Esophagus (tissue), 2 donors: ENCODE results near the gene DLGAP4. TPM values are rescaled to one million over a fixed set of nuclear protein-coding genes. Genes with fewer than 3 reads are reported as not detected.

Experiments
- H3K27ac ChIP-seq, 2 donors: one replicate each; pipeline ENCODE4 v1.5.1; 2013; ENCODE audit warnings: low read depth in 2 of 2, mild to moderate bottlenecking in 2 of 2, inconsistent platforms in 1 of 2, low read length in 1 of 2, moderate library complexity in 1 of 2
- H3K27me3 ChIP-seq, 2 donors: one replicate each; pipeline ENCODE4 v1.6.1; 2013; ENCODE audit warnings: low read length in 2 of 2, control low read depth in 1 of 2, mild to moderate bottlenecking in 1 of 2; ENCODE audit not compliant: insufficient read depth in 2 of 2, control insufficient read depth in 1 of 2
- H3K36me3 ChIP-seq, 2 donors: one replicate each; pipeline ENCODE4 v1.6.1; 2013; ENCODE audit warnings: low read length in 1 of 2; ENCODE audit not compliant: control insufficient read depth in 2 of 2, insufficient read depth in 2 of 2
- H3K4me1 ChIP-seq, 2 donors: one replicate each; pipeline ENCODE4 v1.6.1; 2013; ENCODE audit warnings: low read length in 1 of 2; ENCODE audit not compliant: control insufficient read depth in 2 of 2, insufficient read depth in 2 of 2
- H3K4me3 ChIP-seq, 2 donors: one replicate each; pipeline ENCODE4 v1.5.1; 2013; ENCODE audit warnings: low read length in 2 of 2, mild to moderate bottlenecking in 2 of 2, low read depth in 1 of 2, moderate library complexity in 1 of 2
- H3K9me3 ChIP-seq, 2 donors: one replicate each; pipeline ENCODE4 v1.6.1; 2013; ENCODE audit warnings: mild to moderate bottlenecking in 2 of 2, low read depth in 1 of 2, low read length in 1 of 2, moderate library complexity in 1 of 2; ENCODE audit not compliant: control insufficient read depth in 2 of 2, insufficient read depth in 1 of 2
- WGBS, 2 donors: extraction: QIAGEN DNeasy Blood & Tissue Kit; methylation state at CpG; one replicate each; pipeline ENCODE4 v1.1.7; 2013; 5-methylcytosine and 5-hydroxymethylcytosine counted together
- polyA plus RNA-seq, 2 donors: library from polyadenylated mRNA; stranded (reverse); fragments of 200-250 nt; gene quantifications; one replicate each; pipeline ENCODE4 v1.2.3, GENCODE V29; 2013
- donor health status: healthy with polysubstance abuse.
- donor health status: Bipolar disorder and iron deficiency.

DLGAP4 gene
- polyA plus RNA-seq, 2 donors, result 15.8 to 24.3 TPM

- Histone ChIP-seq H3K27ac (no peak overlapping the region), H3K36me3 (no peaks in the 10 kb centered on the region), H3K9me3 (no peaks in the 10 kb centered on the region), H3K27me3 (no peaks in the 10 kb centered on the region), H3K4me3 (no peak overlapping the region), H3K4me1 (peaks cover 2 to 3% of the 10 kb centered on the region in 2 donors)
- WGBS, 2 donors, result 25 to 28% methylated on average over 9 of the region's 9 CpGs
Measured at GRCh38 chr20:36454698-36455427, 148.7 kb downstream of the DLGAP4 start.

DNA sequence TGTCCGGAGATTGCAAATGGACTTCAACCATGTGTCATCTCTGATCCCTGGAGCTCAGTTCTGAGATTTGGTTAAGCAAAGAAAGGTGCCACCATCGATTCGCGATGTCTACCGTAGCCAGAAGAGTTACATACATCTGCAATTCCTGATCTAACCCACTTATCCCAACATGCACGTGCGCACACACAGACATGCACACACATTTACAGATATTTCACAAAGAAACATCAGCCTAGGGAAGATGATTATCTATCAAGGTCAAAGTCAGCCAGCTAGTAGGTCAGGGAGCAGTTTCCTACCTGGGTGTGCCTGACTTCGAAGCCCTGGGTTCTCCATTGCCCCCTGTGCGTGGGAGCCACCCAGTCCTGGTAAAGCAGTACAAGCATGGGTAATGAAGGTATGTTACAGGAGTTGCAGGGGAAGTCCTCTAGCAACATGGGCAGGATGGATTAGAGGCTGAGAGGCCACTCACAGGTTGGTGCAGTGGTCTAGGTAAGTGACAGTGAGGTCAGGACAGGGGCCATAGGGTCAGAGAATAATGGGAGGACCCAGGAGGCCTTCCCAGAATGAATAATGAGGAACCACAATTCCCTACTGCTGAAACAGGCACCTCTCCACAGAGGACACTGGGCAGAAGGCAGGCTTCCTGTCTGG lies 150.0 kb downstream of the DLGAP4 start:
- H3K4me3 ChIP-seq, result no peak overlapping the region
- H3K27me3 ChIP-seq, result no peaks in the 10 kb centered on the region
- WGBS, 2 donors, result 83 to 86% methylated on average over 9 of the region's 9 CpGs
- H3K36me3 ChIP-seq, result no peaks in the 10 kb centered on the region
- peaks cover 3 to 5% of the 10 kb centered on the region in 2 donors for H3K4me1 ChIP-seq
- no peak overlapping the region for H3K27ac ChIP-seq
- H3K9me3 ChIP-seq, result no peaks in the 10 kb centered on the region

DNA sequence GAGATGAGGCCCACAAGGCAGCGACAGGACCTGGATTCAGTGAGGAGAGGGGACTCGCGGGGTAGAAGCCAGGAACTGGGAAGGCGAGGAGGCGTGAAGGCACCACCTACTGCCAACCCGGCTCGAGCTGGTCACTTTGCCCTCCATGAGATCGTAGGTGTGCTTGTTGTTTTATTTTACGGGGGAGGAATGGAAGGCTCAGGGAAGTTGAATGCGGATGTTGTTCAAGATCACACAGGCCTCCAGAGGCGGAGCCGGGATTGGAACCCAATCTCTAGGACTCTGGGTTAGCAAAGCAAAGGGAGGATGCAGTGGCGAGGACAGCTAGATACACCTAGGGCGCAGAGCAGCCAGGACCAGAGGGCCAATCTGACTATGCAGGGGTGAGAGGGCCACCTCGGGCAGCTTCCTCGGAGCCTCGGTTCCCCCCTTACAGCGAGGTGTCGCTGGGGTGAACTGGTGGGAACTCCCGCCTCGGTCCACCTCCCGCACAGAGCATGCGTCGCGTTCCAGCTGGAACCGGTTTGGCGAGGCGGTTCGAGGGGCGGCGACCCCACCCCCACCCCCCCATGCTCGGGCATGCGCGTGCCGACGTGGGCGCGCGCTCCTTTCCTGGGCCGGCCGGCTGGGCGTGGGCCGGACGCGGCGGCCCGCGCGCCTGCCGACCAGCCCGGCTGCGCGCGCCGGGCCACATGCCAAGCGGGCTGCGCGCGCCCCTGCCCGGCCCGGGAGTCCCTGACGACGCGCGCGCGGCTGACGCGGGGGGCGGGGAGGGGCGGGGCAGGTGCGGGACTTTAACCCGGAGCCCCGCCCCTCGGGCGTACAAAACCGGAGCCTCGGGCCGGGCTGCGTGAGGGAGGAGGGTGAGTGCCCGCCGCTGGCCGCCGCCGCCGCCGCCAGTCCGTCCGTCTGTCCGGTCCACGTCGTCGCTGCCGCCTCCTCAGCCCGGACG lies 154.8 kb downstream of the DLGAP4 start:
- H3K9me3 ChIP-seq, result no peaks in the 10 kb centered on the region
- peak overlapping the region; percentile 59 to 60 for H3K4me3 ChIP-seq
- H3K36me3 ChIP-seq, result no peaks in the 10 kb centered on the region
- no peaks in the 10 kb centered on the region for H3K27me3 ChIP-seq
- H3K27ac ChIP-seq, result peak overlapping the region; percentile 98
- peaks cover 7 to 15% of the 10 kb centered on the region in 2 donors for H3K4me1 ChIP-seq
- WGBS, 2 donors, result 6 to 10% methylated on average over 58 to 95 of the region's 96 CpGs

- Histone ChIP-seq H3K27me3 (no peaks in the 10 kb centered on the region), H3K4me3 (peak overlapping the region; percentile 59 to 67), H3K4me1 (peaks cover 9 to 22% of the 10 kb centered on the region in 2 donors), H3K9me3 (no peaks in the 10 kb centered on the region), H3K27ac (peak overlapping the region; percentile 95), H3K36me3 (no peaks in the 10 kb centered on the region)
- 1% methylated on average over 20 to 46 of the region's 58 CpGs for WGBS, 2 donors
Measured at GRCh38 chr20:36461600-36462439, 155.7 kb downstream of the DLGAP4 start.

DNA sequence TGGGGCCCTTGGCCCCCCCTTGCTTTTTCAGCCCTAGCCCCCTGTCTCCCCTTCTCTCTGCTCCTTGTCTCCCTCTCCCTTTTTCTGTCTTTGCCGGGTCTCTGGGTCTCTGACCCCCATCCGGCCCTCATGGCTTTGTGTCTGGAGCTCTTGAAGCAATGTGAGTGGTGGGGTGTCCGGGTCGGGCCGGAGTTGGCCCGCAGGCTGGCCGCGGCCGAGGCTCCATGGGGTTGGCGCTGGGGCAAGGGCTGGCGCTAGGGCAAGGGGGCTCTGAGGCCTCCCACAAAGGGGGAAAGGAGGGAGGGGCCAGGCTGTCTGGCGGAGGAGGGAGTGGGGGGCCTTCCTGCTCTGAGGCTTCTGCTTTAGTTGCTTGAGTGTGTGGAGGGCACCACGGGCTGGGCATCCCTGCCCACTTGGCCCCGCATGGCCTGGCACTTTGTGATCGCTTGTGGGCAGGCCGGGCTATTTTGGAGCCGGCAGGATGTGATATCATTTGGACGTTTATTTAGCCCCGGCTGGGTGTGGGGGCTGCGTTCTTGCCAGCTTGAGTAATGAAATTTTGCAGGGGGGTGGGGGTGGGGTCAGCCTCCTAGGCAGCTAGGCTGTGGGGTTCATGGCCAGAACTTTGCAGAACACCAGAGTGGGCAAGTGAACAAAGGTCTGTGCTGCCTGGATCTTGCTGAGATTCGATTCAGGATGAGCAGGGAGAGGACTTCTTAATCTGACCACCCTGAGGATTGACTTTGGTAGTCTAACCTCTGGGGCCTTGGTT lies 156.5 kb downstream of the DLGAP4 start:
- 2 to 4% methylated on average over 21 of the region's 21 CpGs for WGBS, 2 donors
- no peaks in the 10 kb centered on the region for H3K9me3 ChIP-seq
- no peaks in the 10 kb centered on the region for H3K36me3 ChIP-seq
- peak overlapping the region; percentile 59 to 67 for H3K4me3 ChIP-seq
- H3K27me3 ChIP-seq, result no peaks in the 10 kb centered on the region
- peaks cover 12 to 30% of the 10 kb centered on the region in 2 donors for H3K4me1 ChIP-seq
- H3K27ac ChIP-seq, result peak overlapping the region; percentile 95

DNA sequence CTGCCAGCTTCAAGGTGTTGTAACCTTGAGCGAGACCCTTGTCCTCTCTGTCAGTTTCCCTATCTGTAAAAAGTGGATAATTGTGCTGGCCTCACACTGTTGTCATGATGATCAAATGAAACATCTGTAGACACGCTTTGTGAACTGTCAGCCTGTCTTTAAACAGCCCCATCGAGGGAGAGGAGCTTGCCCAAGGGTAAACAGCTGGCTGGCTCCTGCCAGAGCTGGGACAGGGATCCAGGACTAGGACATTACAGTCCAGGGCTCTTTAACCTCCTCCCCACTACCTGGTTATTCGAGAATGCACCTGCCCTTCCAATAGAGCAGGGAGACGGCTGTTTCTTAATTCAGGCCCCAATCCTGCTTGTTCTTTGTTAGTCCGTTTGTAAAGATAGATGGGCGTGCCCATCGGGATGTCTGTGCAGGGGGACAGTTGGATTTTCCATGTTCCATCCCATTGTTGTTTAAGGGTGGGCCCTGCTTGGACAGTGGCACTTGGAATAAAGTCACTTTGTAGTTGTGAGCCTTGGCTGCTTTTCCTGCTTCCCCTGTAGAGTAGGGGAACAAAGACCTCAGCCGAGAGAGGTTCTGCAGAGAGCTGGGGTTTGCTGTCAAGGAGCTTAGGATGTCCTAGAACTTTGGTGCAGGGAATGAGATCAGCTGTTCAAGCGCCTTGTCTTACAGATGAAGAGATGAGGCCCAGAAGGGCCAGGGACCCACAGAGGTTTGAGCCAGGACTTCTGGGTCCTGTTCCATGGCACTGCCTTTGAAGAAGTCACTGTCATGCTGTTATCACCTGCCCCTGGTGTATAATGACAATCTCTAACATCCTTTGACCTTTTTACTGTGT lies 157.3 kb downstream of the DLGAP4 start:
- peaks cover 17 to 34% of the 10 kb centered on the region in 2 donors for H3K4me1 ChIP-seq
- peak overlapping the region; percentile 95 for H3K27ac ChIP-seq
- no peaks in the 10 kb centered on the region for H3K27me3 ChIP-seq
- no peaks in the 10 kb centered on the region for H3K9me3 ChIP-seq
- H3K36me3 ChIP-seq, result peaks cover 0 to 2% of the 10 kb centered on the region in 2 donors
- peak overlapping the region; percentile 59 to 67 for H3K4me3 ChIP-seq
- WGBS, 2 donors, result 31 to 38% methylated on average over 10 of the region's 10 CpGs

GRCh38 chr20:36465109-36466080 lies 159.3 kb downstream of the DLGAP4 start:
- peaks cover 18 to 37% of the 10 kb centered on the region in 2 donors for H3K4me1 ChIP-seq
- WGBS, 2 donors, result 37 to 40% methylated on average over 12 of the region's 12 CpGs
- H3K4me3 ChIP-seq, result no peak overlapping the region
- no peaks in the 10 kb centered on the region for H3K27me3 ChIP-seq
- peak overlapping the region; percentile 73 to 94 for H3K27ac ChIP-seq
- no peaks in the 10 kb centered on the region for H3K9me3 ChIP-seq
- H3K36me3 ChIP-seq, result peaks cover 0 to 3% of the 10 kb centered on the region in 2 donors
